ENCODE results near the gene NBAS.

The NBAS gene

DNA sequence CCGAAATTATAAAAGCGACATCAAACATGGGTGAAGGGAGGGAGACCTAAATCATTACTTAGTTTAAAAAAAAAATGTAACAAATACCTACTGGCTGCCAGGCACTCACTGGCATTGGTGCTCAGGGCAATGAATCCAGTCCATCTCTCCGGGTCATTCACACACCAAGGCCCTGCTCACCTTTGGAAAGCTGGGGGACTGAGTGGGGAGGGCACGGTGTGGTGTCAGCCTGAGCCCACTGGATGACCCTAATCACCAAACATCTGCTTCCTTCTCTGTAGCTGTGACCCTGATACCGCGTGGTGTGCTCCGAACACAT lies 30.2 kb upstream of the NBAS start:
- no peak for DNase-seq (ENCODE audit: low read depth)

DNA sequence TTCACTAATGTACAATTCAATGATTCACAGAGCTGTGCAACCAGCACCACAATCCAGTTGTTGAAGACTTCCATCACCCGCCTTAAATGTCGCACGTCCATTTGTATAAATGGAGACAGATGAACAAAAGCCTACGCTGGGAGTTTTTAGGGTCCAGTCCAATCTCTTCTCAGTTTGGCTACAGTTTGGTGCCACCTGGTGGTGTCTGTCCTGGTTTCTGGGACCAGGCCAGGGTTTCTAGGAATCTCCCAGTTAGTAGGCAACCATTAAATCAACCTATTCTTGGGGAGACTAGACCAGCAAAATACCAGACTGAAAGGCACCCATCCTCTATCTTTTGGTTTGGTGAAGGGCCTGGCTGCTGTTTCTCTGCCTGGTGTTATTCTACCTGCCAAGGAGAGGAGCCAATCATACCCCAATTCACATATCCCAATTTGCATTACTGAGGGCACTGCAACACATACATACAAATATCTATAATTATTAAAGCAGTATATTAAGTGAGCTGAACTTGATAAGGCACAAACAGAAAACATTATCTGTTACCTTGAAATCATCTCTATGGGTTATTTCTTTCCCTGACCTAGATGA lies 27.3 kb upstream of the NBAS start:
- no peak for DNase-seq (ENCODE audit: low read depth)

DNA sequence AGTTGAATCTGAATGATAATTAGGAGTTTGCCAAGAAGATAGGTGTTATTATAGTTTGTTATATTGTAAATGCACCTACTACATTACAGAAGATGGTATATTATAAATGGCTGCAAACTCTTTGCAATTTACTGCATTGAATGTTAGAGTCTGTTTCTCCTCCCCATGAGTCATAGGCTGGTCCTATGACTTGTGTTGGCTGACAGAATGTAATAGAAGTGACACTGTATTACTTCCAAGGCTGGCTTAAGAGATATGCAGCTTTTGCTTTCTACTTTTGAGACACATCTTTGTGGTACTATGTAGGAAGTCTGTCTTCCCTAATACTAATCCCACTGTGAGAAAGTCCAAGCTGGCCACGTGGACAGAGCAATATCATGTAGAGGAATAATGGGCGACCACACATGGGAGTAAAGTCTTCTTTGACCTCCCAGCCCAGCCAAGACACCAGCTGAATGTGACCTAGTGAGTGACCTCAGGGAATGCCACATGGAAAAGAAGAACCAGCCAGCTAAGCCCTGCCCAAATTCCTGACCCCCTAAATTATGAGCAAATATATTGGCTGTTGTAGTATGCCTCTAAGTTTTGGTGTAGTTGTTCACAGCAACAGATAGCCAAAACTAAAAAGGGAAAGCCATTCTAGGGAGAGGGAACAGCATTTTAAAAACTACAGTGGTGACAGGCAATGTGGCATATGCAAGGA lies 23.8 kb upstream of the NBAS start:
- no peak for DNase-seq (ENCODE audit: low read depth)

DNA sequence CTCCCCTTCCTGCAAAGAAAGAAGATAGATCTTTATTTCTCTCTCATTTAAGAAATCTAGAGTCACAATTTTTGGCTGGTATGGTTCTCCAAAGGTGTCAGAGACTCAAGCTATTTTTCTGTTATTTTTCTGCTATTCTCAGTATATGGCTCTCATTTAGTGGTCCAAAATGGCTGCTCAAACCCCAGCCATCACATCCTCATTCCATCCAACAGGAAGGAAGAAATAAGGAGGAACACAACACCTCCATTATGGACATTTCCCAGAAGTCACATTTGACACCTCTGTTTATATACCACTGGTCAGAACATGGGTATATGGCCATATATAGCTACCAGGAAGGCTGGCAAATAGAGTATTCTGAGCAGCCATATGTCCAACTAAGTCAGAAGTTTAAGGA lies 23.2 kb upstream of the NBAS start:
- DNase-seq (ENCODE audit: low read depth), result no peak

GRCh38 chr2:15583826-15584225 lies 22.7 kb upstream of the NBAS start:
- no peak for DNase-seq (ENCODE audit: low read depth)

- no peak for DNase-seq (ENCODE audit: low read depth)
Measured at GRCh38 chr2:15582710-15583357, 21.7 kb upstream of the NBAS start.

DNA sequence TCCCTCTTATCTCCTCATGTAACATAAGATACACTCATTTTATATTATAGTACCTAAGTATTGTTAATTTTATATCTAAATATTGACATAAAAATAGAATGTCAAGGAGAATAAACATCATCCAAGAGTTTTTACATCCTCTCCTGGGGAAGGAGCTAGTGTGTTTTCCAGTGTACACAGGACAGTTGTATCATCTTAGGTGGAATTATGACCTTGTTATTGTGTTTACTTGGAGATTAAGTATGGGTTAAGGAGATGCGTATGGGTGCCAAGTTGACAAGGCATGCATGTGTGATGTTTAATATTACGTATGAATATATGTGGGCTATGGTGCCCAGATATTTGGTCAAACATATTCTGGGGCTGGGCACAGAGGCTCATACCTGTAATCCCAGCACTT lies 19.3 kb upstream of the NBAS start:
- no peak for DNase-seq (ENCODE audit: low read depth)

GRCh38 chr2:15579641-15580040 lies 18.5 kb upstream of the NBAS start:
- no peak for DNase-seq (ENCODE audit: low read depth)

- DNase-seq (ENCODE audit: low read depth), result peak; percentile 92
Measured at GRCh38 chr2:15577071-15577735, 16.1 kb upstream of the NBAS start.

DNA sequence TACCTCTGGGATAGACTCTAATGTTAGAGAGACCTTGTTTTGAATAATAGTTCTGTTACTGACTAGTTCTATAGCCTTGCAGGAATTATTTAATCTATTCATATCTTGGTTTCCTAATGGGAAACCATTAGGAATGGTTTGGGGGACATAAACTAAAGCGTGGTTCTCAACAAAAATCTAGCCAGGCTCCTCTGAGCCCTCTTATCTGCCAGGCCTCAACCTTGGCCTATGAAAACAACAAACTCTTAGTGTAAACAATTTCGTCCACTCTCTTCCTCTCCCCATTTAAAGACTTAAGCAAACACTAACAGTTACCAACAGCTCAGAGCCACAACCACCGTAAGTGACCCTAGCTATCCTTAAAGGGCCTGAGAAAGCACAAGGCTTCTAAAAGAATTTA lies 10.6 kb upstream of the NBAS start:
- DNase-seq (ENCODE audit: low read depth), result no peak

- DNase-seq (ENCODE audit: low read depth), result no peak
Measured at GRCh38 chr2:15570104-15570503, 9.0 kb upstream of the NBAS start.

DNA sequence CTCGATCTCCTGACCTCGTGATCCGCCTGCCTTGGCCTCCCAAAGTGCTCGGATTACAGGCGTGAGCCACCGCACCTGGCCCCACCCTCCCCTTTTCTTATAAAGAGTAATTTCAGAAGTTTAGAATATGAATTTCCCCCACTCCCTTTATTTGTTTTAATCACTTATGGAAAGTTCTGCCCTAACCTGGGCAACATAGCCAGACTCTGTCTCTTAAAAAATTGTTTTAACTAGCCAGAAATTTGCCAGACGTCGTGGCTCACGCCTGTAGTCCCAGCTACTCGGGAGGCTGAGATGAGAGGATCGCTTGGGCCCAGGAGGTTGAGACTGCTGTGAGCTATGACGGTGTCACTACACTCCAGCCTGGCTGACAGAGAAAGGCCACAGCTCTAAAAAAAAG lies 7.7 kb upstream of the NBAS start:
- DNase-seq (ENCODE audit: low read depth), result no peak

DNA sequence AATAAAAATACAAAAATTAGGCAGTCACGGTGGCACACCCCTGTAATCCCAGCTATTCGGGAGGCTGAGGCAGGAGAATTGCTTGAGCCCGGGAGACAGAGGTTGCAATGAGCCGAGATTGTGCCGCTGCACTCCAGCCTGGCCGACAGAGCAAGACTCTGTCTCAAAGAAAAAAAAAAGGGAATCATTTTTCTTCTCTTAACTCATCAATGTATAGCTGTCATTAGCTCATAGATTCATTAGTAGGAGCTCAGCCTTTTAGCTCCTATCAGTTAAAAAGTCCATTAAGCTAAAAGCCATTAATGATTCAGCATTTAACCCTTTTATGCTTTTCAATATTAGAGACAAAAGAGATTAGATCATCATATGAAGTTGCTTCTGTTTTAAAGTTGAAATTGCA lies 5.8 kb upstream of the NBAS start:
- DNase-seq (ENCODE audit: low read depth), result no peak

DNA sequence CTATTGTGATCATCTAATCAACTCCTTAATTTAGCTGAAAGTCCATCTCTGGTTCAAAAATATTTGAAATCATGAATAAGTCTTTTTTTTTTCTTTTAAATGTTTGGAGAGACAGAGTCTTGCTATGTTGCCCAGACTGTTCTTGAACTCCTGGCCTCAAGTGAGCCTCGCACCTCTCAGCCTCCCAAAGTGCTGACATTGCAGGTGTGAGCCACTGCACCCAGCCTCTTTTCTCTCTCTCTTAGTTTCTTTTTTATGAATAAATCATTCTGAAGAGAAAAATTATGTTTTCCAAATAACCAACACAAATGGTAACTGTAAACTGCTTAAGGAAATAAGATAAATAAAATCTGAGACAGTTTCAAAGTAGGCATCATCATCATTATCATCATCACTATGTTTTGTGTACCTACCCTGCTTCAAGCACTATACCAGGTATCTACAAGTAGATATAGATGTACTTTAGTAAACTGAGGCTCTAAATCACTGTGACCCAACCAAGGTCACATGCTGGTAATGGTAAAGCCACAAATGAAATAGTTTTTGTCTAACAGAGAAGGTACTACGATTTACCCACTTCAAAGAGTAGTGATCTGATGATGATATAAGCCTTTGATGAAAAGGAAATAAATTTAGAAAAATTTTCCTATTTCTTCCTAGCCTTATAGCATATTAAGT lies 5.0 kb upstream of the NBAS start:
- DNase-seq (ENCODE audit: low read depth), result no peak

DNA sequence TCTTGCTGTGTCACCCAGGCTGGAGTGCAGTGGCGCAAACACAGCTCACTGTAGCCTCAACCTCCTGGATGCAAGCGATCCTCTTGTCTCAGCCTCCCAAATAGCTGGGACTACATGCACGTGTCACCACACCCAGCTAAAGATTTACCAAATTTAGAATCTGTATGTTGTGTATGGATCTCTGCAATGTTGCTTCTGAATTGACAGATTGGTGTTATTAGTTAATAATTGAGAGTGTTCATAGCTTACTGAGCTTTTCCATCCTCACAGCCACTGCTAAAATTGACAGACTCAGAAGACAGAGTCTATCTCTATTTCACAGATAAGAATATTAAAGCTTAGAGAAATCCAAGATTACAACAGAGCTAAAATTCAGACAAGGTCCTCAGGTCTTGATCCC lies 4.3 kb upstream of the NBAS start:
- no peak for DNase-seq (ENCODE audit: low read depth)

DNA sequence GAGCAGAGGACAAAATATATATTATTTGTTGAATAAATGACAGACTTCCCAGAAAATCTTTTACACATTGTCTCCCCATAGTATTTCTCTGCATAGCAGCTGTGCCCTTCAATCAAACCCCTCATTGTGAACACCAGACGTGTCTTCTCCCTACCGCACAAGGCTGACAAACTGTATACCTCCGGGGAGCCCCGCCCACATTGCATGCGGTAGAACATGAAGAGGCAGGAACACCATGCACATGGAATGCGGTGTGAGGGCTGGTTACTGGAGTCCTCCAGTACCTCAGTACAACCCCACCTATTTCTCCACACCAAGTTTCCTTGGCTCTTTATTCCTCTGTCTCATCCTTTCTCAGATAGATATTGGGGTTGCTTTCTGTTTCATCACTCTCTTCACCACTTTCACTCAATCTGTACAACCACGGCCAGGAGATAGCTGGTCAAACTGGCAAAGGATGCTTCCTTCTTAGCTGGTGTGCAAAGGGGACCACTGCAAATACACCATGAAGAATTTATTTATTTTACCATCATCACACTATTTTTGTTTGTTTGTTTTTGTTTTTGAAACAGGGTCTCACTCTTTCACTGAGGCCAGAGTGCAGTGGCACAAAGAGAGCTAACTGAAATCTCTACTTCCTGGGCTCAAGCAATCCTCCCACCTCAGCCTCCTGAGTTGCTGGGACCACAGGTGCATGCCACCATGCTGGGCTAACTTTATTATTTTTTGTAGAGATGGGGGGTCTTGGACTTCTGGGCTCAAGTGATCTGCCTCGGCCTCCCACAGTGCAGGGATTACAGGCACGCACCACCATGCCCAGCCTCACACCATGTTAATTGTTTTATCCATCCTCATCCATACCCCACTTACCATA lies 2.3 kb upstream of the NBAS start:
- DNase-seq (ENCODE audit: low read depth), result no peak

- no peak for DNase-seq (ENCODE audit: low read depth)
Measured at GRCh38 chr2:15562354-15563031, 1.4 kb upstream of the NBAS start.

- DNase-seq (ENCODE audit: low read depth), result no peak
Measured at GRCh38 chr2:15561574-15562344, 625 bp upstream of the NBAS start.

DNA sequence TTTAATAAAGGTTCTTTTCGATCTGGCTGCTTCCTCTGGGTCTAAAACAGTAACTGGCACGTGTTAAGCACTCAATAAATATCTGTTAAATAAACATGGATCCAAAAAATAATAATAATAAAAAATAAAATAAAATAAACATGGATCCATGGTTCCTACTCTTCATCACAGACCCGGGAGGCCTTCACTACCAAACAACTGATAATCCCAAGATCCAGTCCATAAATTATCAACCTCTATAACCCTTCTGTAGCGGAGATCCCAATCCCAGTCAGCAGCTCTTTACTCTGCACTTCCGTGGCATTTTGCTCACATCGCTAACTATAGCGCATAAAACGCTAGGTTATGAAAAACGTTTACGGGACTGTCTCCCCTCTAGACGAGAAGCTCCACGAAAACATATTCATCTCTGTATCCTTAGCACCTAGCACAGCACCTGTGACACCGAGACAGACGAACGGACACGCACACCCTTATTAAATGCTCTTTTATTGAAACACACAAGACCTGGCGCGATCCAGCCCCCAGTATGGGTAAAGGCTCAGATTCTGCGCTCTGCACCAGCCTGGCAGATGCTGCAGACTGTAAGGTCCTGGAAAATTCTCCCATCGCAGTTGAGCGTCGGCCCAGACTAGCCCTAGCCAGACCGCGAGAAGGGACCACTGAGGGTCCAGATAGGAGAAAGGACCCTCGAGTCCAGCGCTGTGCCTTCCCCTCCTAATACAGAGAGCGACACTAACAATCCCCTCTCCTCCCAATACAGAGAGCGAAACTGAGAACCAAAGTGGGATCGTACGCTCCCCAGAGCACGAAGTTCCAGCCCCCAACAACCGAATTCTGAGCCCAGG lies 770 bp downstream of the NBAS start:
- peak; percentile 11 for DNase-seq (ENCODE audit: low read depth)
